Psoas muscle (tissue), 8 donors: ENCODE data around the gene CFAP44. TPM values are rescaled to one million over a fixed set of nuclear protein-coding genes. Genes with fewer than 3 reads are reported as not detected.
"Not testable (repeated sequence)": the region's sequence is repeated elsewhere in the genome, so short reads cannot be mapped to it uniquely, and the experiment has no call there.

Experiments used
- ATAC-seq, 4 donors: fragments of 200-7000 bp; cut with Tn5 transposase; one replicate each; pipeline ENCODE4 v1.9.1; 2020; ENCODE audit warnings: moderate library complexity in 3 of 4, mild to moderate bottlenecking in 2 of 4
- DNase-seq, 2 donors: peaks; one replicate each; pipeline ENCODE4 v3.0.0-alpha.2; 2020
- H3K27ac ChIP-seq: fragments of 200-600 bp; one replicate; pipeline ENCODE4 v1.8.0; 2022
- H3K27me3 ChIP-seq, 3 donors: fragments of 200-600 bp in 1 of 3; one replicate each; pipeline versions ENCODE4 v1.6.1 to v1.8.0; 2013 to 2022; ENCODE audit warnings: low read length in 2 of 3, mild to moderate bottlenecking in 2 of 3, moderate library complexity in 1 of 3; ENCODE audit not compliant: insufficient read depth in 3 of 3
- H3K36me3 ChIP-seq, 2 donors: fragments of 200-600 bp in 1 of 2; one replicate each; pipeline versions ENCODE4 v1.6.1 to v1.8.0; 2013 to 2022; ENCODE audit warnings: low read depth in 1 of 2, mild to moderate bottlenecking in 1 of 2, moderate library complexity in 1 of 2; ENCODE audit not compliant: insufficient read depth in 1 of 2
- H3K4me1 ChIP-seq: fragments of 200-600 bp; one replicate; pipeline ENCODE4 v1.8.0; 2022
- H3K4me3 ChIP-seq: fragments of 200-600 bp; one replicate; pipeline ENCODE4 v1.8.0; 2022; ENCODE audit warnings: mild to moderate bottlenecking
- H3K9me3 ChIP-seq: fragments of 200-600 bp; one replicate; pipeline ENCODE4 v1.8.0; 2022
- WGBS, 3 donors: extraction: QIAGEN DNeasy Blood & Tissue Kit; methylation state at CpG; one replicate each; pipeline versions ENCODE4 v1.1.6 to v1.1.7; 2013; 5-methylcytosine and 5-hydroxymethylcytosine counted together
- intact Hi-C, 2 donors: fragments of 100-400 bp; cut with DNase I; formaldehyde crosslinking; loops; one replicate each; pipeline versions ENCODE4 v1.11.0 to v1.14.2; 2022
- long read RNA-seq, 2 donors: library from polyadenylated mRNA; unstranded; transcript quantifications; one replicate each; pipeline ENCODE4 v2.0.0, GENCODE V29; 2021
- polyA plus RNA-seq, 3 donors: library from polyadenylated mRNA; stranded (reverse); fragments of 200-250 nt; gene quantifications; one replicate each; pipeline ENCODE4 v1.2.3, GENCODE V29; 2013
- total RNA-seq, 4 donors: library from RNA; stranded (reverse); fragmentation: NEBNext Ultra II Directional in 2 of 4; extraction: Animal tissue kit (Norgen Biotek cat#: 25700) in 2 of 4; gene quantifications; one replicate each; pipeline versions ENCODE4 v1.2.1 to v1.2.4, GENCODE V29; 2021 to 2023
- TF ChIP-seq, protein P1 (sequence below): fragments of 200-600 bp; IDR thresholded peaks from one replicate; pipeline ENCODE4 v1.8.0; 2022; ENCODE audit warnings: antibody characterized with exemption
- donor health status: healthy with polysubstance abuse.
- donor health status: DM: no; HTN: no; CAD: no; lungs with moderate emphysema.
- donor health status: Bipolar disorder and iron deficiency.
- donor health status: healthy.
- donor health status: DM: yes; HTN: yes; CAD: no.
- donor health status: DM: no; HTN: no; CAD: no.
- donor health status: DM: no; HTN: no; CAD: no.
- donor health status: DM: yes; HTN: yes; CAD: no.

CFAP44 gene, protein sequence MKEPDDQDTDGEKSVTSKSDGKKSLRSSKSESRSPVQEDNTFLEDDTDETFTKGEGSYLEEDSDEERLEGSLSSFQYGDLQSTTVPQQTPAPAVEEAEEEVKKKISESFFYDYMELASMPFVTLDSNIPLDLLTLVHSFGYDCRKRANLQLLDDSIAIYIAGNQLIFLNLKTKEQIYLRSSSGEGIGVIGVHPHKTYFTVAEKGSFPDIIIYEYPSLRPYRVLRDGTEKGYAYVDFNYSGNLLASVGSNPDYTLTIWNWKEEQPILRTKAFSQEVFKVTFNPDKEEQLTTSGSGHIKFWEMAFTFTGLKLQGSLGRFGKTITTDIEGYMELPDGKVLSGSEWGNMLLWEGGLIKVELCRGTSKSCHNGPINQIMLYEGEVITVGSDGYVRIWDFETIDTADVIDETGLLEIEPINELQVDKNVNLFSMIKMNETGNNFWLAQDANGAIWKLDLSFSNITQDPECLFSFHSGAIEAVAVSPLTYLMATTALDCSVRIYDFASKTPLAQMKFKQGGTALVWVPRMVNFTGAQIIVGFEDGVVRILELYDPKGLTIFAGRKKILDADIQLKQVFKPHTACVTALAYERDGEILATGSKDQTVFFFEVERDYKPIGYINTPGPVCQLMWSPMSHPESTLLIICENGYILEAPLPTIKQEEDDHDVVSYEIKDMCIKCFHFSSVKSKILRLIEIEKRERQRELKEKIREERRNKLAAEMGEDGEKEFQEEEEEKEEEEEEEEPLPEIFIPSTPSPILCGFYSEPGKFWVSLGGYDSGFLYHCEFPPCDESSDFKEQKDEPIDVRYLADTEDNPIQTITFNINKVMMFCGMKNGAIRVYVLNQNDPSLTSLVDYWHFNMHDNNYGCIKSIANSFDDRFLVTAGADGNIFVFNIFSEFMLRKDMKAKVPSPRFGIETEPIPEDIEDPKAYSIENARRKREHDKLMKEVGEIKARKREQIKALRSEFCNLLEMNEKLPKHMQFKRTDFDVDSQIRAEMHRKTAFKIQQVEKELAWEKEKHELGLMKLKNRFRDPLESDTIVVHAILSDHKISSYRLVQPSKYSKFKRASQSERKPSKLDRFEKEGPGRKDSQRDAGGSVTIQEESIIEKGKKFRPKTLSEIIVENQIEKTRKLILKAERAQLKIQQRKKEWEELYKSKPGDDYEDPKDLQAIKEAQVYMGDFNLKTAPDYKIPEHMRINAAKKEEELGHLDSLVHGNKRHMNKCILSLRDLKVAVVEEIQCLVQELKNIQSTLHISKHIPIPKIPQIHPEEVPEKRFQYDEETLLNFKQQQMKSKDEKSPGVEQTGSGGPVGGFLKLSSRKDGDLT (N-terminal part only)
- 1 to 10 TPM in 3 of 4 donors, under 1 TPM in 1; 0.89 to 2.2 (median 1.2) TPM for total RNA-seq
- 1 to 10 TPM in 2 of 3 donors, under 1 TPM in 1; 0.86 to 2.5 (median 1.7) TPM for polyA plus RNA-seq
- long read RNA-seq, donor 1: 0 reads
- long read RNA-seq, donor 2, partial matches to known transcripts: 0 of 1 reads
- long read RNA-seq, donor 2, other reads (novel, unspliced or antisense): 1 of 1 reads

DNA sequence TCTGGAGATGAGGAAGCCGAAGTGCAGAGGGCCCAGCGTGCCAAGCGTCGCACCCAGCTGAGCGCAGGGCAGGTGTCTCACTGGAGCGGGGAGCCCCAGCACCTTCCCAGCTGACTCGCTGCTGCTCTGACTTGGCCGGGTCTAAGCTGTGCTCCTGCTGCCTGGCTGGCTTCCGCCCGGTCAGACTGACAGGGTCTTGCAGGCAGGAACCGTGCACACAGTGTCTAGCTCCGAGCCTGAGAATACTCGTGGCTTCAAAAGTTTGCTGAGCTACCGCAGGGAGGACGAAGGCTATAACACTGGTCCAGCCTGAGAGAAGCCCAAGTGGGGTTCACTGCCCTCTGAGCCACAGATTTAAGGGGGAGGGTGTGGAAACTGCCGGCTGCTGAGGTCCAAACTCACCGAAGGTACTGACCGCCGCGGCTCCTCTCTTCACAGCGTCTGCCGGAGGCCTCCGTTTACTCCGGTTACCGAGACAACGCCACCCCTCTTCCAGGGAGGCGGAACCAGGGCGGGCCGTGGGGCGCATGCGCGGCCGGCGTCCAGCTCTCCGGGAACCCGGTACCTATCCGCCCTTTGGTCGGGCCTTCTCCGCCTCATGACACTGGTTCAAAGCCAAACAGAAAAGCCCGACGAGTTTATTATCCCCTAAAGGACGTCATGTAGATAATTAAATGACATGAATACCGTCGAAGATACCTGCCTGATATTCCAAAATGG lies at the start of gene CFAP44:
CFAP44 (minus strand) TSS at position 443 of the 720 bp plus-strand sequence. CDS start 7,829 bp downstream, outside the sequence.
- peak; percentile 69 to 77 for DNase-seq
- ATAC-seq: peak; percentile 25 to 63 (median 44)
- Histone ChIP-seq H3K27me3 (no peaks in the 10 kb centered on the region), H3K4me1 (no peaks in the 10 kb centered on the region), H3K27ac (no peak within 1 kb of the TSS), H3K36me3 (peaks cover 0 to 13% of the 10 kb centered on the region in 2 donors), H3K4me3 (peak within 1 kb of the TSS; percentile 57), H3K9me3 (no peaks in the 10 kb centered on the region)
- TF ChIP-seq, protein P1, sequence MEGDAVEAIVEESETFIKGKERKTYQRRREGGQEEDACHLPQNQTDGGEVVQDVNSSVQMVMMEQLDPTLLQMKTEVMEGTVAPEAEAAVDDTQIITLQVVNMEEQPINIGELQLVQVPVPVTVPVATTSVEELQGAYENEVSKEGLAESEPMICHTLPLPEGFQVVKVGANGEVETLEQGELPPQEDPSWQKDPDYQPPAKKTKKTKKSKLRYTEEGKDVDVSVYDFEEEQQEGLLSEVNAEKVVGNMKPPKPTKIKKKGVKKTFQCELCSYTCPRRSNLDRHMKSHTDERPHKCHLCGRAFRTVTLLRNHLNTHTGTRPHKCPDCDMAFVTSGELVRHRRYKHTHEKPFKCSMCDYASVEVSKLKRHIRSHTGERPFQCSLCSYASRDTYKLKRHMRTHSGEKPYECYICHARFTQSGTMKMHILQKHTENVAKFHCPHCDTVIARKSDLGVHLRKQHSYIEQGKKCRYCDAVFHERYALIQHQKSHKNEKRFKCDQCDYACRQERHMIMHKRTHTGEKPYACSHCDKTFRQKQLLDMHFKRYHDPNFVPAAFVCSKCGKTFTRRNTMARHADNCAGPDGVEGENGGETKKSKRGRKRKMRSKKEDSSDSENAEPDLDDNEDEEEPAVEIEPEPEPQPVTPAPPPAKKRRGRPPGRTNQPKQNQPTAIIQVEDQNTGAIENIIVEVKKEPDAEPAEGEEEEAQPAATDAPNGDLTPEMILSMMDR: no peak
- intact Hi-C loops: no loop called here
- 33 to 47% (median 42%) methylated on average over 44 of the region's 44 CpGs for WGBS, 3 donors

DNA sequence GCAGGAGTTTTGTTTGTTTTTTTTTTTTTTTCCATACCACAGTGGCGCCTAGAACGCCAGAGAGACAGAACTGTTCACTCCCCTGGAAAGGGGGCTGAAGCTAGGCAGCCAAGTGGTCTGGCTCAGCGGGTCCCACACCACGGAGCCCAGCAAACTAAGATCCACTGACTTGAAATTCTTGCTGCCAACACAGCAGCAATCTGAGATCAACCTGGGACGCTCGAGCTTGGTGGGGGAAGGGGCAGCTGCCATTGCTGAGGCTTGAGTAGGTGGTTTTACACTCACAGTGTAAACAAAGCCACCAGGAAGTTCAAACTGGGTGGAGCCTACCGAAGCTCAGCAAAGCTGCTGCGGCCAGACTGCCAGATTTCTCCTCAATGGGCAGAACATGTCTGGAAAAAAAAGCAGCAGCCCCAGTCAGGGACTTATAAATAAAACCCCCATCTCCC lies 43.9 kb upstream of the CFAP44 start:
- Histone ChIP-seq H3K9me3 (no peaks in the 10 kb centered on the region), H3K4me3 (no peak overlapping the region), H3K4me1 (no peaks in the 10 kb centered on the region), H3K36me3 (peaks cover 0 to 26% of the 10 kb centered on the region in 2 donors), H3K27ac (no peak overlapping the region), H3K27me3 (no peaks in the 10 kb centered on the region)
- 90 to 95% (median 95%) methylated on average over 8 of the region's 8 CpGs for WGBS, 3 donors
- ATAC-seq: no peak
- TF ChIP-seq, protein P1: no peak
- DNase-seq: no peak
- intact Hi-C loops: no loop called here

DNA sequence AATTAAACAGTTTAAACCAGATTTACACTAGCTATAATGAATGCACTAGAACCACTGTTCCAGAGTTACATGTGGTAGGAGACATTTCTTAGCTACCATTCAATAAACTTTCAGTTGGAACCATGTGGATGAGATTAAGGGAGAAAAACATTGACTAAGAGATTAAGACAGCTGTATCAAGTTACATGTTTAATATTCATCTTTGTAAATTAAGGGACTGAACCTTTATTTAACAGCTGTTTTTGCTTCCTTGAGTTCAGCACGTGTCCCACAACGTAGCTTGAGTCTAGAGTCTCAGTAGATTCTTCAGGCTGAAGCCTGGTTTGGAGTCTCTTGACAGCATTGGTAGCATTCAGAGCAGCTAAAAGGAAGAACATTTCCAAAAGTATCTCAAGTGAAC lies 27.2 kb upstream of the CFAP44 start:
- Histone ChIP-seq H3K27ac (no peak overlapping the region), H3K4me3 (no peak overlapping the region), H3K4me1 (no peaks in the 10 kb centered on the region), H3K9me3 (no peaks in the 10 kb centered on the region), H3K27me3 (no peaks in the 10 kb centered on the region), H3K36me3 (peaks cover 3 to 47% of the 10 kb centered on the region in 2 donors)
- ATAC-seq: no peak
- TF ChIP-seq, protein P1: no peak
- WGBS, 3 donors: 82 to 91% (median 85%) methylated on average over 2 of the region's 2 CpGs
- intact Hi-C loops: loop anchor here in 1 of 2 donors (5.0 kb wide), 1 partner anchor 924 kb away; no protein-coding TSS in a partner anchor
- no peak for DNase-seq

DNA sequence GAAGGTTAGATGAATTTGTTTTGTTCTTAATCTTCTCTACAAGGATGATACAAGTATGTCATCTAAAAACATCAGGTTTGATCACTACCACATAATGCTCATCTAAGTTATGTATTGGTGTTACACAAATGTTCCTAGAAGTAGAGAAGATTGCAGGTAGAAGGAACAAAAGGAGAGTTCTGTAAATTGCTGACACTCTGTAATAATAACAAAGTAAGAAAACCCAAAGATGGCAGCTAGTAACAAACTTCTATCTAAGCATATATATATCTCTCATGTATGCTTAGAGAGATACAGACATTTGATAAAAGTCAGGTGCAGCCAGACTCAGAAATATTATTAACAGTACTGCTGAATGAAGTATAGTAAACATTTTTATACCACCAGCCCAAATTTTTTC lies 20.2 kb upstream of the CFAP44 start:
- no peak overlapping the region for H3K27ac ChIP-seq
- ATAC-seq (no peak), DNase-seq (no peak)
- intact Hi-C loops: no loop called here
- peaks cover 0 to 61% of the 10 kb centered on the region in 2 donors for H3K36me3 ChIP-seq
- H3K4me3 ChIP-seq: no peak overlapping the region
- H3K4me1 ChIP-seq: no peaks in the 10 kb centered on the region
- TF ChIP-seq, protein P1: no peak
- no peaks in the 10 kb centered on the region for H3K27me3 ChIP-seq
- H3K9me3 ChIP-seq: no peaks in the 10 kb centered on the region

DNA sequence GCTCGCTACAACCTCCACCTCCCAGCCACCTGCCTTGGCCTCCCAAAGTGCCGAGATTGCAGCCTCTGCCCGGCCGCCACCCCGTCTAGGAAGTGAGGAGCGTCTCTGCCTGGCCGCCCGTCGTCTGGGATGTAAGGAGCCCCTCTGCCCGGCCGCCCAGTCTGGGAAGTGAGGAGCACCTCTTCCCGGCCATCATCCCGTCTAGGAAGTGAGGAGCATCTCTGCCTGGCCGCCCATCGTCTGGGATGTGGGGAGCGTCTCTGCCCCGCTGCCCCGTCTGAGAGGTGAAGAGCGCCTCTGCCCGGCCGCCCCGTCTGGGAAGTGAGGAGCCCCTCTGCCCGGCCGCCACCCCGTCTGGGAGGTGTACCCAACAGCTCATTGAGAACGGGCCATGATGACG lies 17.3 kb upstream of the CFAP44 start:
- not testable (repeated sequence) for DNase-seq
- 99 to 100% (median 99%) methylated on average over 16 to 22 of the region's 27 CpGs for WGBS, 3 donors

More for the DNA sequence above, 17.3 kb upstream of the CFAP44 start:
- ATAC-seq, H3K9me3 ChIP-seq, H3K4me1 ChIP-seq, intact Hi-C loops, H3K4me3 ChIP-seq, H3K27me3 ChIP-seq, H3K27ac ChIP-seq: not testable (repeated sequence)
- peaks cover 0 to 49% of the 10 kb centered on the region in 2 donors for H3K36me3 ChIP-seq
